Measurements from ENCODE around the gene FIZ1.

DNA sequence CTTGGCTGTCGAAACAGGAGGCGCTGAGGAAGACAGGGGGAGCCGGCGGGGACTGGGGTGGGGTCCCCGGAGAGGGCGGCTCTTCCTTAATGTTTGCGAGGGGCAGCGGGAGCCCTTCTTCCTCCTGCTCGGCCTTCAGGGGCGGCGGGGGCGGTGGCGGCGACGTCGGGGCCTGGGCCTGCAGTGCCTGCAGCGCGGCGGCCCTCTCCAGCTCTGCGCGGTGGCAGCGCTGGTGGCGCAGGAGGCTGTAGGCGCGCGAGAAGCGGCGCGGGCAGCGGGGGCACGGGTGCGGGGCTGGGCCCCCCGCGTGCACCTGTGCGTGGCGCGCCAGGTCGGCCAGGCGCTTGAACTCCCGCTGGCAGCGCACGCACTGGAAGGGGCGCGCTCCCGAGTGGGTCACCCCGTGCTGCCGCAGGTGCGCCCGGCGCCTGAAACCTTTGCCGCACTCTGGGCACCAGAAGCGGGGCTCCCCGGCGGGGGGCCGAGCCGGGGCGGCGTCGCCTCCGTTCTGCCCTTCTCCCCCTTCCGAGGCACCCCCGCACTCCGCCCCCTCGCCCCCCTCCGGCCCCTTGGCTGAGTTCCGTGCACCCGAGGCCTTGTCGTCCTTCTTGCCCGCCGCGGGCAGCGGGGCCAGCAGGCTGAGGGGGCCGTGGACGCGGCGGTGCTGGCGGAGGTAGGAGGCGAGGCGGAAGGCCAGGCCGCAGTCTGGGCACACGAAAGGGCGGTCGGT lies 21.1 kb downstream of the FIZ1 start:
- TF ChIP-seq POLR2AphosphoS5 (IDR thresholded peaks at IDR 0.05; ENCODE audit: low read depth) (no peak), GABPA (IDR thresholded peaks at IDR 0.05; ENCODE audit: low read depth) (no peak), SPI1 (IDR thresholded peaks at IDR 0.05; ENCODE audit: borderline replicate concordance, low read depth) (no peak)
- TF ChIP-seq, protein P1, sequence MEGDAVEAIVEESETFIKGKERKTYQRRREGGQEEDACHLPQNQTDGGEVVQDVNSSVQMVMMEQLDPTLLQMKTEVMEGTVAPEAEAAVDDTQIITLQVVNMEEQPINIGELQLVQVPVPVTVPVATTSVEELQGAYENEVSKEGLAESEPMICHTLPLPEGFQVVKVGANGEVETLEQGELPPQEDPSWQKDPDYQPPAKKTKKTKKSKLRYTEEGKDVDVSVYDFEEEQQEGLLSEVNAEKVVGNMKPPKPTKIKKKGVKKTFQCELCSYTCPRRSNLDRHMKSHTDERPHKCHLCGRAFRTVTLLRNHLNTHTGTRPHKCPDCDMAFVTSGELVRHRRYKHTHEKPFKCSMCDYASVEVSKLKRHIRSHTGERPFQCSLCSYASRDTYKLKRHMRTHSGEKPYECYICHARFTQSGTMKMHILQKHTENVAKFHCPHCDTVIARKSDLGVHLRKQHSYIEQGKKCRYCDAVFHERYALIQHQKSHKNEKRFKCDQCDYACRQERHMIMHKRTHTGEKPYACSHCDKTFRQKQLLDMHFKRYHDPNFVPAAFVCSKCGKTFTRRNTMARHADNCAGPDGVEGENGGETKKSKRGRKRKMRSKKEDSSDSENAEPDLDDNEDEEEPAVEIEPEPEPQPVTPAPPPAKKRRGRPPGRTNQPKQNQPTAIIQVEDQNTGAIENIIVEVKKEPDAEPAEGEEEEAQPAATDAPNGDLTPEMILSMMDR (IDR thresholded peaks at IDR 0.05; ENCODE audit: insufficient read depth, low read length), result no peak
- TF ChIP-seq, protein P2, sequence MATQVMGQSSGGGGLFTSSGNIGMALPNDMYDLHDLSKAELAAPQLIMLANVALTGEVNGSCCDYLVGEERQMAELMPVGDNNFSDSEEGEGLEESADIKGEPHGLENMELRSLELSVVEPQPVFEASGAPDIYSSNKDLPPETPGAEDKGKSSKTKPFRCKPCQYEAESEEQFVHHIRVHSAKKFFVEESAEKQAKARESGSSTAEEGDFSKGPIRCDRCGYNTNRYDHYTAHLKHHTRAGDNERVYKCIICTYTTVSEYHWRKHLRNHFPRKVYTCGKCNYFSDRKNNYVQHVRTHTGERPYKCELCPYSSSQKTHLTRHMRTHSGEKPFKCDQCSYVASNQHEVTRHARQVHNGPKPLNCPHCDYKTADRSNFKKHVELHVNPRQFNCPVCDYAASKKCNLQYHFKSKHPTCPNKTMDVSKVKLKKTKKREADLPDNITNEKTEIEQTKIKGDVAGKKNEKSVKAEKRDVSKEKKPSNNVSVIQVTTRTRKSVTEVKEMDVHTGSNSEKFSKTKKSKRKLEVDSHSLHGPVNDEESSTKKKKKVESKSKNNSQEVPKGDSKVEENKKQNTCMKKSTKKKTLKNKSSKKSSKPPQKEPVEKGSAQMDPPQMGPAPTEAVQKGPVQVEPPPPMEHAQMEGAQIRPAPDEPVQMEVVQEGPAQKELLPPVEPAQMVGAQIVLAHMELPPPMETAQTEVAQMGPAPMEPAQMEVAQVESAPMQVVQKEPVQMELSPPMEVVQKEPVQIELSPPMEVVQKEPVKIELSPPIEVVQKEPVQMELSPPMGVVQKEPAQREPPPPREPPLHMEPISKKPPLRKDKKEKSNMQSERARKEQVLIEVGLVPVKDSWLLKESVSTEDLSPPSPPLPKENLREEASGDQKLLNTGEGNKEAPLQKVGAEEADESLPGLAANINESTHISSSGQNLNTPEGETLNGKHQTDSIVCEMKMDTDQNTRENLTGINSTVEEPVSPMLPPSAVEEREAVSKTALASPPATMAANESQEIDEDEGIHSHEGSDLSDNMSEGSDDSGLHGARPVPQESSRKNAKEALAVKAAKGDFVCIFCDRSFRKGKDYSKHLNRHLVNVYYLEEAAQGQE (IDR thresholded peaks at IDR 0.05; ENCODE audit: insufficient replicate concordance, low read depth), result no peak
